Calu3 (cell line): ENCODE measurements around the gene CLIC5. TPM values are rescaled to one million over a fixed set of nuclear protein-coding genes. Genes with fewer than 3 reads are reported as not detected.

Experiments used
- BruUV-seq: library from RNA; stranded (reverse); fragments of 400-500 nt; replicated peaks from 2 replicates; lab custom pipeline; 2021; lab: Mats Ljungman, UMichigan
- CTCF ChIA-PET: fragments of 300-600 bp; sonication (Branson Sonifier 250); formaldehyde crosslinking; loops from one replicate; lab custom pipeline; 2022; ENCODE audit warnings: antibody characterized with exemption; lab: Charles Lee
- DNase-seq: peaks from one replicate; pipeline ENCODE4 v3.0.0; 2022
- H3K27ac Mint-ChIP-seq: one replicate; pipeline ENCODE4 v1.8.0; 2022; ENCODE audit warnings: mixed read lengths; ENCODE audit not compliant: unreplicated experiment
- H3K27me3 Mint-ChIP-seq: one replicate; pipeline ENCODE4 v1.8.0; 2022; ENCODE audit warnings: mixed read lengths; ENCODE audit not compliant: unreplicated experiment
- H3K36me3 Mint-ChIP-seq: one replicate; pipeline ENCODE4 v1.8.0; 2022; ENCODE audit warnings: mild to moderate bottlenecking, moderate library complexity, mixed read lengths; ENCODE audit not compliant: insufficient read depth, unreplicated experiment
- H3K4me1 Mint-ChIP-seq: one replicate; pipeline ENCODE4 v1.8.0; 2022; ENCODE audit warnings: mild to moderate bottlenecking, low read depth, mixed read lengths; ENCODE audit not compliant: unreplicated experiment
- H3K4me3 Mint-ChIP-seq: one replicate; pipeline ENCODE4 v1.8.0; 2022; ENCODE audit warnings: mild to moderate bottlenecking, low read depth, moderate library complexity, mixed read lengths; ENCODE audit not compliant: unreplicated experiment
- H3K9me3 Mint-ChIP-seq: one replicate; pipeline ENCODE4 v1.8.0; 2022; ENCODE audit warnings: low read depth, mixed read lengths; ENCODE audit not compliant: unreplicated experiment
- CTCF ChIP-seq: fragments of 200-600 bp; IDR thresholded peaks from one replicate; pipeline ENCODE4 v1.8.0; 2022; ENCODE audit warnings: antibody characterized with exemption; ENCODE audit not compliant: unreplicated experiment
- intact Hi-C: fragments of 100-400 bp; cut with micrococcal nuclease; formaldehyde crosslinking; loops from one replicate; pipeline ENCODE4 v1.10.0; 2022; ENCODE audit not compliant: unreplicated experiment
- total RNA-seq: library from RNA; stranded (reverse); gene quantifications from 2 replicates; pipeline ENCODE4 v1.2.3, GENCODE V29; 2022

The CLIC5 gene
- total RNA-seq, 1 experiment from 2014 or later: 3.3 TPM

DNA sequence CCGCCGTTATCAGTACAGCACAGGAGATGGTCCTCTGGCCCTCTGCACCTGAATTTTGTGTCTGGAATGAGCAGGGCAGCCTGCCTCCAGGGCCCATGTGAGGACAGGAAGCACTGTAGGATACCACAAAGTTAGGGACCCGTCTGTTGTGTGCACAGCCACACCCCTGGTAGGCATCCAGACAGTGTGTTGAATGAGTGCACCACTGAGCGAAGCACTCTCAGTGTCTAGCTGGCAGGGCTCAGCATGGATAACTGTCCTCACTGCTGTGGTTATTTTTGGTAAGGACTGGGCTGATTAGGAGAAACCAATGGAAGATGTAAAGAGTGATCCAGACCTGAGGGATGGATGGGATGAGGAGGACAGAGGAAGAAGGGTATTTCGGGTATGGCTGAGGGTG, 178.7 kb downstream of the CLIC5 start:
- DNase-seq: no peak
- Mint-ChIP-seq H3K4me1 (no peaks in the 10 kb centered on the region), H3K27ac (no peak overlapping the region), H3K27me3 (peaks cover 55% of the 10 kb centered on the region), H3K4me3 (no peak overlapping the region), H3K9me3 (no peaks in the 10 kb centered on the region), H3K36me3 (no peaks in the 10 kb centered on the region)
- no peak for TF ChIP-seq CTCF
- CTCF ChIA-PET: no interaction called here
- intact Hi-C loops: no loop called here
- no TSS peak for BruUV-seq

DNA sequence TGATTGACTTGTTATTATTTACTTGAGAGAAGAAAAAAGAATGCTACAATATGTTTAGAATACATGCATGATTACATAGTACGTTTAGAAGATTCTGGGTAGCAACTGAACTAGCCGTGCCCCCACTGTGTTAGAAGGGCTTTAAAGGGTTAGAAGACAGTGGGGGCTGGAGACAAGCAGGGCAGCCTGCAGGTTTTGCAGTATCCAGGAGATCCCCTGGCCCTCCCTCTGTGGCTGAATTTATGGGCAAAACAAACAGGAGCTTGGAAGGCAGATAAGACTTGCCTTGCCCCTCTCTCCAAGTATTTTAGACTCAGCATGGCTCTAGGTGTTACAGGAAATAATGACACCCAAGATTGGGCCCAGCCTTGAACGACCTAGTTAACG, 179.2 kb downstream of the CLIC5 start:
- CTCF ChIA-PET: no interaction called here
- BruUV-seq: no TSS peak
- no peak for DNase-seq
- Mint-ChIP-seq H3K9me3 (no peaks in the 10 kb centered on the region), H3K36me3 (no peaks in the 10 kb centered on the region), H3K27me3 (peaks cover 54% of the 10 kb centered on the region), H3K4me3 (no peak overlapping the region), H3K27ac (no peak overlapping the region), H3K4me1 (no peaks in the 10 kb centered on the region)
- TF ChIP-seq CTCF: no peak
- intact Hi-C loops: no loop called here

DNA sequence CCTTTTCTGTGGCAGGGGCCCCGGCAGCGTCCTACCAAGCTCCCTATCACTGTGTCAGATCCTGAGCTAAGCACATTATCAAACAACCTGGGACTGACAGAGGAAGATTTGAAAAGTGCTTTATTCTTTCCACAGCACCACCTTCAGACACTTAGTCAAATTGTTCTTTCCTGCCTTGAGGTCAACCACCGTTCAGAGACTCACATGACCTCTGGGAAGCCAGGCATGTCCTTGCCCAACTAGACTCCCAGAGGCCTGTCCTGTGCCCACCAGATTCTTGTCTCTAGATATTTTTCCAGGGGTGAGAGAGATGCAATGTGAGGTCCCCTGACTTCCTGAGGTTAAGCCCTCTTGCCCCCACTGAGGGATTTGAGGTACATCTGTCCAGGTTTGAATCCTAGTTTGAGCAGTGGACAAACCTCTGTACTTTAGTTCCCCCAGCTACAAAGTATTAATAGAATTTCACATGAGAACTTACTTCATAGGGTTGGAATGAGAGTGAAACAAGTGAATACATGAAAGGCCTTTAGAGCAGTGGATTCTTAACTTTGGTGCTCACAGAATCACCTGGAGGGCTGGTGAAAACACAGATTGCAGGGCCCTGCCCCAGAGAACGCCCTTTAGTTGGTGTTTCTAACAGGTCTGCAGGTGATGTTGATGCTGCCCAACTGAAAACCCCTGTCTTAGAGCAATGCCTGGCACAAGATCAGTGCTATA, 179.8 kb downstream of the CLIC5 start:
- Mint-ChIP-seq H3K27ac (no peak overlapping the region), H3K27me3 (peaks cover 54% of the 10 kb centered on the region), H3K4me3 (no peak overlapping the region), H3K9me3 (no peaks in the 10 kb centered on the region), H3K36me3 (no peaks in the 10 kb centered on the region), H3K4me1 (no peaks in the 10 kb centered on the region)
- no TSS peak for BruUV-seq
- no peak for DNase-seq
- intact Hi-C loops: no loop called here
- no peak for TF ChIP-seq CTCF
- CTCF ChIA-PET: no interaction called here

GRCh38 chr6:45832063-45832462, 183.6 kb downstream of the CLIC5 start:
- H3K4me1 Mint-ChIP-seq: no peaks in the 10 kb centered on the region
- BruUV-seq: no TSS peak

More at GRCh38 chr6:45832063-45832462, 183.6 kb downstream of the CLIC5 start:
- no peaks in the 10 kb centered on the region for H3K36me3 Mint-ChIP-seq
- CTCF ChIA-PET: interaction anchor here (1.0 kb wide), 1 partner anchor 11 kb away, joined by 3 read pairs; no protein-coding TSS in a partner anchor
- intact Hi-C loops: no loop called here
- H3K27ac Mint-ChIP-seq: no peak overlapping the region
- H3K27me3 Mint-ChIP-seq: peaks cover 23% of the 10 kb centered on the region
- no peak for DNase-seq
- TF ChIP-seq CTCF: no peak
- no peak overlapping the region for H3K4me3 Mint-ChIP-seq
- H3K9me3 Mint-ChIP-seq: no peaks in the 10 kb centered on the region

Other genes starting within 250 kb of the CLIC5 start
- 16.7 and 17.2 TPM in 2 replicates for gene ENPP4, start 114.1 kb upstream of the CLIC5 start, total RNA-seq
- 17.3 and 18.7 TPM in 2 replicates for gene ENPP5, start 155.1 kb upstream of the CLIC5 start, total RNA-seq